ENCODE results near the gene SPATC1L.

Gene SPATC1L

GRCh38 chr21:46208761-46209721, 24.8 kb upstream of the SPATC1L start:
- Histone ChIP-seq H3K27ac (no peak overlapping the region), H3K4me3 (no peak overlapping the region)
- no peak for TF ChIP-seq CTCF (IDR thresholded peaks at IDR 0.05)
- no peak for DNase-seq (ENCODE audit: low spot score)

GRCh38 chr21:46207920-46208591, 23.8 kb upstream of the SPATC1L start:
- TF ChIP-seq CTCF (IDR thresholded peaks at IDR 0.05): no peak
- DNase-seq (ENCODE audit: low spot score): no peak
- Histone ChIP-seq H3K27ac (no peak overlapping the region), H3K4me3 (no peak overlapping the region)

- Histone ChIP-seq H3K4me3 (no peak overlapping the region), H3K27ac (no peak overlapping the region)
- DNase-seq (ENCODE audit: low spot score): no peak
- no peak for TF ChIP-seq CTCF (IDR thresholded peaks at IDR 0.05)
Measured at GRCh38 chr21:46207006-46207919, 23.0 kb upstream of the SPATC1L start.

- no peak overlapping the region for H3K4me3 ChIP-seq
- H3K27ac ChIP-seq: no peak overlapping the region
- no peak for DNase-seq (ENCODE audit: low spot score)
- TF ChIP-seq CTCF (IDR thresholded peaks at IDR 0.05): no peak
Measured at GRCh38 chr21:46206163-46207005, 22.1 kb upstream of the SPATC1L start.

- no peak for TF ChIP-seq CTCF (IDR thresholded peaks at IDR 0.05)
- DNase-seq (ENCODE audit: low spot score): no peak
- Histone ChIP-seq H3K27ac (no peak overlapping the region), H3K4me3 (no peak overlapping the region)
Measured at GRCh38 chr21:46205766-46206162, 21.5 kb upstream of the SPATC1L start.

GRCh38 chr21:46205166-46205565, 20.9 kb upstream of the SPATC1L start:
- DNase-seq (ENCODE audit: low spot score): no peak
- H3K27ac ChIP-seq: no peak overlapping the region
- no peak overlapping the region for H3K4me3 ChIP-seq
- no peak for TF ChIP-seq CTCF (IDR thresholded peaks at IDR 0.05)
